HepG2 (cell line): ENCODE data around the gene KCNH6. TPM values are rescaled to one million over a fixed set of nuclear protein-coding genes. Genes with fewer than 3 reads are reported as not detected.

ENCODE experiments used
- ERF ChIP-seq: IDR thresholded peaks from 2 replicates; pipeline ENCODE4 v1.6.1; 2018; ENCODE audit warnings: missing biosample characterization, missing genetic modification reagents
- GTF3A ChIP-seq: sonication (generic); formaldehyde crosslinking; conservative IDR thresholded peaks from 2 replicates; pipeline ENCODE4 v1.4.0; 2020; ENCODE audit warnings: mild to moderate bottlenecking, missing genetic modification reagents
- REL ChIP-seq: sonication (generic); formaldehyde crosslinking; conservative IDR thresholded peaks from 2 replicates; pipeline ENCODE4 v1.8.0; 2022; ENCODE audit warnings: mild to moderate bottlenecking, missing genetic modification reagents, moderate library complexity
- RFX3 ChIP-seq: IDR thresholded peaks from 2 replicates; pipeline ENCODE4 v1.6.1; 2016; ENCODE audit warnings: missing biosample characterization, missing genetic modification reagents
- RFXANK ChIP-seq: IDR thresholded peaks from 2 replicates; pipeline ENCODE4 v1.6.1; 2016
- SOX5 ChIP-seq: IDR thresholded peaks from 2 replicates; pipeline ENCODE4 v1.6.1; 2016; ENCODE audit warnings: borderline replicate concordance
- SP4 ChIP-seq: sonication (generic); formaldehyde crosslinking; IDR thresholded peaks from 2 replicates; pipeline ENCODE4 v1.8.1; 2023; ENCODE audit warnings: mild to moderate bottlenecking, missing genetic modification reagents
- STAT5B ChIP-seq: sonication (generic); formaldehyde crosslinking; IDR thresholded peaks from 2 replicates; pipeline ENCODE4 v1.4.0; 2020; ENCODE audit warnings: missing genetic modification reagents
- ZFY ChIP-seq: sonication (generic); formaldehyde crosslinking; IDR thresholded peaks from 2 replicates; pipeline ENCODE4 v1.4.0; 2020; ENCODE audit warnings: missing genetic modification reagents
- ZNF143 ChIP-seq: sonication (generic); formaldehyde crosslinking; IDR thresholded peaks from 2 replicates; pipeline ENCODE4 v1.4.0; 2020; ENCODE audit warnings: missing genetic modification reagents
- ZNF329 ChIP-seq: sonication (generic); formaldehyde crosslinking; IDR thresholded peaks from 2 replicates; pipeline ENCODE4 v1.9.0; 2021; ENCODE audit warnings: low read depth, mild to moderate bottlenecking, missing genetic modification reagents
- ZNF430 ChIP-seq: sonication (generic); formaldehyde crosslinking; IDR thresholded peaks from 2 replicates; pipeline ENCODE4 v1.9.0; 2021; ENCODE audit warnings: mild to moderate bottlenecking, missing genetic modification reagents
- ZNF75D ChIP-seq: sonication (generic); formaldehyde crosslinking; IDR thresholded peaks from 2 replicates; pipeline ENCODE4 v1.8.1; 2023; ENCODE audit warnings: missing genetic modification reagents, mild to moderate bottlenecking, borderline replicate concordance
- ZNF777 ChIP-seq: sonication (generic); formaldehyde crosslinking; IDR thresholded peaks from 2 replicates; pipeline ENCODE4 v1.4.0; 2020; ENCODE audit warnings: missing genetic modification reagents
- ZNF891 ChIP-seq: sonication (generic); formaldehyde crosslinking; IDR thresholded peaks from 2 replicates; pipeline ENCODE4 v1.5.0; 2020; ENCODE audit warnings: mild to moderate bottlenecking, missing genetic modification reagents
- polyA plus RNA-seq, 8 experiments: library from polyadenylated mRNA; depleted of rRNA in 3 of 8; stranded (reverse) in 7 of 8; unstranded in 1 of 8; fragments of >200 nt; fragmentation: Illumina TruSeq in 4 of 8; extraction: Trizol in 4 of 8; gene quantifications; 2 replicates each; pipeline versions ENCODE4 v1.2.1 to v1.2.3, GENCODE V29; 2011 to 2016; ENCODE audit warnings: low read depth in 4 of 8, missing spikeins in 1 of 8, mixed read lengths in 1 of 8; ENCODE audit not compliant: insufficient read depth in 1 of 8
- total RNA-seq, 5 experiments: library from RNA; depleted of rRNA; stranded (reverse); fragments of >200 nt; fragmentation: Illumina TruSeq; extraction: Trizol; gene quantifications; 2 replicates each; pipeline ENCODE4 v1.2.3, GENCODE V29; 2016; ENCODE audit warnings: low read depth in 1 of 5
- TF ChIP-seq, protein P1 (sequence below): IDR thresholded peaks from 2 replicates; pipeline ENCODE4 v1.6.1; 2012; ENCODE audit warnings: inconsistent platforms
- TF ChIP-seq, protein P2 (sequence below): sonication (generic); formaldehyde crosslinking; IDR thresholded peaks from 2 replicates; pipeline ENCODE4 v1.9.0; 2021; ENCODE audit warnings: missing genetic modification reagents, mild to moderate bottlenecking, borderline replicate concordance
- TF ChIP-seq, protein P3 (sequence below): sonication (generic); formaldehyde crosslinking; IDR thresholded peaks from 2 replicates; pipeline ENCODE4 v1.9.0; 2022; ENCODE audit warnings: missing genetic modification reagents, mild to moderate bottlenecking, borderline replicate concordance
- TF ChIP-seq, protein P4 (sequence below): sonication (generic); formaldehyde crosslinking; IDR thresholded peaks from 2 replicates; pipeline ENCODE4 v1.8.0; 2022; ENCODE audit warnings: missing genetic modification reagents, mild to moderate bottlenecking, moderate library complexity, borderline replicate concordance
- TF ChIP-seq, protein P5 (sequence below): sonication (generic); formaldehyde crosslinking; IDR thresholded peaks from 2 replicates; pipeline ENCODE4 v1.4.0; 2020; ENCODE audit warnings: missing genetic modification reagents
- TF ChIP-seq, protein P6 (sequence below): sonication (generic); formaldehyde crosslinking; IDR thresholded peaks from 2 replicates; pipeline ENCODE4 v1.5.0; 2020; ENCODE audit warnings: mild to moderate bottlenecking, missing genetic modification reagents, borderline replicate concordance

The KCNH6 gene
- total and polyA plus RNA-seq, 2 of the 13 experiments (the other 11 are each of a cell fraction or from before 2014, with no cell fraction given) = 0.05 to 0.18 TPM

DNA sequence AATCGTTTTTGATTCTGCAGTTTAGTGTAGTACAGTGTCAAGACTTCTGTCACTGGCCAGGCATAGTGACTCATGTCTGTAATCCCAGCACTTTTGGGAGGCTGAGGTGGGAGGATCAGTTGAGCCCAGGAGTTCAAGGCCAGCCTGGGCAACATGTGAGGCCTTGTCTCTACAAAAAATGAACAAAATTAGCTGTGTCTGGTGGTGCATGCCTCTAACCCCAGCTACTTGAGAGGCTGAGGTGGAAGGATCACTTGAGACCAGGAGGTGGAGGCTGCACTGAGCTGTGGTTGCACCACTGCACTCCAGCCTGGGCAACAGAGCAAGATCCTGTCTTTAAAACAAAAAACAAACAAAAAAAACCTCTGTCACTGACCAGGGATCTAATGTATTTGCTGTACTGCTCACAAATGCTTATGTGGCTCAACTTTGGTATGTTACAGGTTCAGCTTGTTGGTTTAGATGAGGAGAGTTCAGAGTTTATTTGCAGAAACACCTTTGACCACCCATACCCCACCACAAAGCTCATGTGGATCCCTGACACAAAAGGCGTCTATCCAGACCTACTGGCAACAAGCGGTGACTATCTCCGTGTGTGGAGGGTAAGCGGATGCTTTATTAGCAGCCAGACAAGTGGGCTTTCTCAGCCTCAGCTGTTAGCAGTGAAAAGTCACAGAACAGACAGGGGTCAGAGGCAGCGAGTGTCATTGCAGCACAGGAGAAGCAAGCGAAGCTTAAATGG lies 55.0 kb downstream of the KCNH6 start (continued):
- TF ChIP-seq, protein P1, sequence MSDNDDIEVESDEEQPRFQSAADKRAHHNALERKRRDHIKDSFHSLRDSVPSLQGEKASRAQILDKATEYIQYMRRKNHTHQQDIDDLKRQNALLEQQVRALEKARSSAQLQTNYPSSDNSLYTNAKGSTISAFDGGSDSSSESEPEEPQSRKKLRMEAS = peak; percentile 78
- TF ChIP-seq, protein P2, sequence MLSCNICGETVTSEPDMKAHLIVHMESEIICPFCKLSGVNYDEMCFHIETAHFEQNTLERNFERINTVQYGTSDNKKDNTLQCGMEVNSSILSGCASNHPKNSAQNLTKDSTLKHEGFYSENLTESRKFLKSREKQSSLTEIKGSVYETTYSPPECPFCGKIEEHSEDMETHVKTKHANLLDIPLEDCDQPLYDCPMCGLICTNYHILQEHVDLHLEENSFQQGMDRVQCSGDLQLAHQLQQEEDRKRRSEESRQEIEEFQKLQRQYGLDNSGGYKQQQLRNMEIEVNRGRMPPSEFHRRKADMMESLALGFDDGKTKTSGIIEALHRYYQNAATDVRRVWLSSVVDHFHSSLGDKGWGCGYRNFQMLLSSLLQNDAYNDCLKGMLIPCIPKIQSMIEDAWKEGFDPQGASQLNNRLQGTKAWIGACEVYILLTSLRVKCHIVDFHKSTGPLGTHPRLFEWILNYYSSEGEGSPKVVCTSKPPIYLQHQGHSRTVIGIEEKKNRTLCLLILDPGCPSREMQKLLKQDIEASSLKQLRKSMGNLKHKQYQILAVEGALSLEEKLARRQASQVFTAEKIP (CRISPR knock-in tag) = no peak
- TF ChIP-seq, protein P3, sequence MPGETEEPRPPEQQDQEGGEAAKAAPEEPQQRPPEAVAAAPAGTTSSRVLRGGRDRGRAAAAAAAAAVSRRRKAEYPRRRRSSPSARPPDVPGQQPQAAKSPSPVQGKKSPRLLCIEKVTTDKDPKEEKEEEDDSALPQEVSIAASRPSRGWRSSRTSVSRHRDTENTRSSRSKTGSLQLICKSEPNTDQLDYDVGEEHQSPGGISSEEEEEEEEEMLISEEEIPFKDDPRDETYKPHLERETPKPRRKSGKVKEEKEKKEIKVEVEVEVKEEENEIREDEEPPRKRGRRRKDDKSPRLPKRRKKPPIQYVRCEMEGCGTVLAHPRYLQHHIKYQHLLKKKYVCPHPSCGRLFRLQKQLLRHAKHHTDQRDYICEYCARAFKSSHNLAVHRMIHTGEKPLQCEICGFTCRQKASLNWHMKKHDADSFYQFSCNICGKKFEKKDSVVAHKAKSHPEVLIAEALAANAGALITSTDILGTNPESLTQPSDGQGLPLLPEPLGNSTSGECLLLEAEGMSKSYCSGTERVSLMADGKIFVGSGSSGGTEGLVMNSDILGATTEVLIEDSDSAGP (CRISPR knock-in tag) = peak; percentile 57
- 0 out of 2 replicates have a peak, but pooled peaks have one; percentile 32 for TF ChIP-seq REL (CRISPR knock-in tag)
- TF ChIP-seq ZNF75D (CRISPR knock-in tag) = no peak
- TF ChIP-seq ZNF143 (CRISPR knock-in tag) = no peak
- TF ChIP-seq ERF (CRISPR knock-in tag) = peak; percentile 73
- 0 out of 2 replicates have a peak, but pooled peaks have one; percentile 28 for TF ChIP-seq RFXANK (CRISPR knock-in tag)
- TF ChIP-seq ZNF777 (CRISPR knock-in tag) = 0 out of 2 replicates have a peak, but pooled peaks have one; percentile 18
- peak; percentile 90 for TF ChIP-seq SOX5 (CRISPR knock-in tag)
- TF ChIP-seq ZFY (CRISPR knock-in tag) = peak; percentile 18; the same call in 1 of the 2 replicates
- no peak for TF ChIP-seq STAT5B (CRISPR knock-in tag)
- peak; percentile 46; the same call in 1 of the 2 replicates for TF ChIP-seq GTF3A (CRISPR knock-in tag)
- 0 out of 2 replicates have a peak, but pooled peaks have one; percentile 34 for TF ChIP-seq ZNF329
- TF ChIP-seq, protein P4, sequence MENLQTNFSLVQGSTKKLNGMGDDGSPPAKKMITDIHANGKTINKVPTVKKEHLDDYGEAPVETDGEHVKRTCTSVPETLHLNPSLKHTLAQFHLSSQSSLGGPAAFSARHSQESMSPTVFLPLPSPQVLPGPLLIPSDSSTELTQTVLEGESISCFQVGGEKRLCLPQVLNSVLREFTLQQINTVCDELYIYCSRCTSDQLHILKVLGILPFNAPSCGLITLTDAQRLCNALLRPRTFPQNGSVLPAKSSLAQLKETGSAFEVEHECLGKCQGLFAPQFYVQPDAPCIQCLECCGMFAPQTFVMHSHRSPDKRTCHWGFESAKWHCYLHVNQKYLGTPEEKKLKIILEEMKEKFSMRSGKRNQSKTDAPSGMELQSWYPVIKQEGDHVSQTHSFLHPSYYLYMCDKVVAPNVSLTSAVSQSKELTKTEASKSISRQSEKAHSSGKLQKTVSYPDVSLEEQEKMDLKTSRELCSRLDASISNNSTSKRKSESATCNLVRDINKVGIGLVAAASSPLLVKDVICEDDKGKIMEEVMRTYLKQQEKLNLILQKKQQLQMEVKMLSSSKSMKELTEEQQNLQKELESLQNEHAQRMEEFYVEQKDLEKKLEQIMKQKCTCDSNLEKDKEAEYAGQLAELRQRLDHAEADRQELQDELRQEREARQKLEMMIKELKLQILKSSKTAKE (CRISPR knock-in tag) = 0 out of 2 replicates have a peak, but pooled peaks have one; percentile 45
- TF ChIP-seq, protein P5, sequence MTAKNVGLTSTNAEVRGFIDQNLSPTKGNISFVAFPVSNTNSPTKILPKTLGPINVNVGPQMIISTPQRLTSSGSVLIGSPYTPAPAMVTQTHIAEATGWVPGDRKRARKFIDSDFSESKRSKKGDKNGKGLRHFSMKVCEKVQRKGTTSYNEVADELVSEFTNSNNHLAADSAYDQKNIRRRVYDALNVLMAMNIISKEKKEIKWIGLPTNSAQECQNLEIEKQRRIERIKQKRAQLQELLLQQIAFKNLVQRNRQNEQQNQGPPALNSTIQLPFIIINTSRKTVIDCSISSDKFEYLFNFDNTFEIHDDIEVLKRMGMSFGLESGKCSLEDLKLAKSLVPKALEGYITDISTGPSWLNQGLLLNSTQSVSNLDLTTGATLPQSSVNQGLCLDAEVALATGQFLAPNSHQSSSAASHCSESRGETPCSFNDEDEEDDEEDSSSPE (CRISPR knock-in tag) = no peak
- TF ChIP-seq, protein P6, sequence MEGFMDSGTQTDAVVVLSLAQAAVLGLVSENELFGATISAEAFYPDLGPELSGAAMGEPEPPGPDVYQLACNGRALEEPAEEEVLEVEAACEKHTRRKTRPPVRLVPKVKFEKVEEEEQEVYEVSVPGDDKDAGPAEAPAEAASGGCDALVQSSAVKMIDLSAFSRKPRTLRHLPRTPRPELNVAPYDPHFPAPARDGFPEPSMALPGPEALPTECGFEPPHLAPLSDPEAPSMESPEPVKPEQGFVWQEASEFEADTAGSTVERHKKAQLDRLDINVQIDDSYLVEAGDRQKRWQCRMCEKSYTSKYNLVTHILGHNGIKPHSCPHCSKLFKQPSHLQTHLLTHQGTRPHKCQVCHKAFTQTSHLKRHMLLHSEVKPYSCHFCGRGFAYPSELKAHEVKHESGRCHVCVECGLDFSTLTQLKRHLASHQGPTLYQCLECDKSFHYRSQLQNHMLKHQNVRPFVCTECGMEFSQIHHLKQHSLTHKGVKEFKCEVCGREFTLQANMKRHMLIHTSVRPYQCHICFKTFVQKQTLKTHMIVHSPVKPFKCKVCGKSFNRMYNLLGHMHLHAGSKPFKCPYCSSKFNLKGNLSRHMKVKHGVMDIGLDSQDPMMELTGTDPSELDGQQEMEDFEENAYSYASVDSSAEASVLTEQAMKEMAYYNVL (CRISPR knock-in tag) = peak; percentile 87
- peak; percentile 61 for TF ChIP-seq ZNF430 (CRISPR knock-in tag)
- TF ChIP-seq RFX3 = no peak
- no peak for TF ChIP-seq SP4
- peak; percentile 63; the same call in 1 of the 2 replicates for TF ChIP-seq ZNF891 (CRISPR knock-in tag)
